ENCODE results near the gene PDGFRB. TPM values are rescaled to one million over a fixed set of nuclear protein-coding genes. Genes with fewer than 3 reads are reported as not detected.

The PDGFRB gene
- polyA plus RNA-seq, 4 donors: 0.45 to 31.6 (median 11.8) TPM

DNA sequence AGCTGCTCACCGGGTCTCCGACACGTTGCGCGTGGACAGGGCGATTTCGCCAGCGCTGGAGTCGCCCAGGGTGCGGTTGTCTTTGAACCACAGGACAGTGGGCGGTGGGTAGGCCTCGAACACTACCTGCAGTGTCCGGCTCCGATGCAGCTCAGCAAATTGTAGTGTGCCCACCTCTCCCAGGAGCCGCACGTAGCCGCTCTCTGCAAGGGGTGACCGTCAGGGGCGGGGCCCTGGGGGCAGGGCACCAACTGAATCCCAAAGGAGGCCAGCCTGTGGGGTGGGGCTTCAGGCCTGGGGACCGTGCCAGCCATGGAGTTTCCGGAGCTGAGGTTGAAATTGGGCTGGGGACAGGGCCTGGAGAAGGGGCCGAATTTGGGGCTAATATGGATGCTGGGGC lies 22.9 kb downstream of the PDGFRB start:
- Histone ChIP-seq H3K9me3 (ENCODE audit: control insufficient read depth in 2 of 2, insufficient read depth in 1 of 2, low read depth in 1 of 2, low read length in 1 of 2) (no peaks in the 10 kb centered on the region), H3K27ac (ENCODE audit: low read depth in 1 of 3, low read length in 2 of 3) (no peak overlapping the region), H3K36me3 (ENCODE audit: control insufficient read depth in 3 of 3, insufficient read depth in 2 of 3, low read depth in 1 of 3, low read length in 3 of 3) (peaks cover 0 to 48% (median 0%) of the 10 kb centered on the region in 3 donors), H3K4me3 (ENCODE audit: low read depth in 1 of 3, low read length in 3 of 3) (no peak overlapping the region), H3K4me1 (ENCODE audit: control insufficient read depth in 3 of 3, insufficient read depth in 2 of 3, low read depth in 1 of 3, low read length in 2 of 3) (peaks cover 0 to 16% (median 0%) of the 10 kb centered on the region in 3 donors), H3K27me3 (ENCODE audit: control insufficient read depth in 3 of 3, insufficient read depth in 3 of 3, low read length in 3 of 3) (no peaks in the 10 kb centered on the region)
- WGBS, 3 donors: 85 to 91% (median 90%) methylated on average over 22 of the region's 22 CpGs
- no peak for DNase-seq
- FAIRE-seq: no peak

DNA sequence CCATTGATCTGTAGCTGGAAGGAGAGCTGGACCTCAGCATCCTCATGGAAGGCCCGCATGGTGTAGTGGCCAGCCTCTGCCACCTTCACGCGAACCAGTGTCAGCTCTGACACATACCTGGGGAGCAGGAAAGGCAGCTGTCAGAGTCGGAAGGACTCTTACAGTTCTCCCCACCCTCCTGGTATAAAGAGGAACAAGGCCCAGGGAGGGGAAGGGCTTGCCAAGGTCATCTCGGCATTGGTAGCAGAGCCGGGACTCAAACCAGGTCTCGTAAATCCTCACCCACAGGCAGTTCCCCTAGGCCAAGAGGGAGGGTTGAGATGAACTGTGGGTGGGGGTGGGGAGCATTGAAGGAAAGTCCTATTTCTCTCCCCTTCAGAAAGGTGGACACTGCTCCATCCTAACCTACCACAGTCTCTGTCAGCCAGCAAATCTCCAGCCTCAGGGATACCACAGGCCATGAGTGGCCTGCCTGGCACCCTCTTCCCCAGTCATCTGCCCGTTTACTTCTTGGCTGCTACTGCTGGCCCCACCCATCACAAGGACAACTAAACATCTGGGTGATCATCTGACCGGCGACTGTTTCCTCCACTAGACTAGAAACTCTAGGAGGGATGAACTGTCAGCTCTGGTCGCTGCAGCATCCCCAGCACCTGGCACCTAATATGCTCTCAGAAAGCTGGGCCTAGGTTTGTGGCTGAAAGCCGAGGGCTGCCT lies 23.5 kb downstream of the PDGFRB start:
- 47 to 53% (median 50%) methylated on average over 12 of the region's 12 CpGs for WGBS, 3 donors
- FAIRE-seq (no peak), DNase-seq (no peak)
- Histone ChIP-seq H3K9me3 (ENCODE audit: control insufficient read depth in 2 of 2, insufficient read depth in 1 of 2, low read depth in 1 of 2, low read length in 1 of 2) (no peaks in the 10 kb centered on the region), H3K4me1 (ENCODE audit: control insufficient read depth in 3 of 3, insufficient read depth in 2 of 3, low read depth in 1 of 3, low read length in 2 of 3) (peaks cover 0 to 10% (median 0%) of the 10 kb centered on the region in 3 donors), H3K4me3 (ENCODE audit: low read depth in 1 of 3, low read length in 3 of 3) (no peak overlapping the region), H3K27ac (ENCODE audit: low read depth in 1 of 3, low read length in 2 of 3) (peak overlapping the region in 1 of 3 donors; percentile 15), H3K27me3 (ENCODE audit: control insufficient read depth in 3 of 3, insufficient read depth in 3 of 3, low read length in 3 of 3) (no peaks in the 10 kb centered on the region), H3K36me3 (ENCODE audit: control insufficient read depth in 3 of 3, insufficient read depth in 2 of 3, low read depth in 1 of 3, low read length in 3 of 3) (peaks cover 0 to 49% (median 0%) of the 10 kb centered on the region in 3 donors)

DNA sequence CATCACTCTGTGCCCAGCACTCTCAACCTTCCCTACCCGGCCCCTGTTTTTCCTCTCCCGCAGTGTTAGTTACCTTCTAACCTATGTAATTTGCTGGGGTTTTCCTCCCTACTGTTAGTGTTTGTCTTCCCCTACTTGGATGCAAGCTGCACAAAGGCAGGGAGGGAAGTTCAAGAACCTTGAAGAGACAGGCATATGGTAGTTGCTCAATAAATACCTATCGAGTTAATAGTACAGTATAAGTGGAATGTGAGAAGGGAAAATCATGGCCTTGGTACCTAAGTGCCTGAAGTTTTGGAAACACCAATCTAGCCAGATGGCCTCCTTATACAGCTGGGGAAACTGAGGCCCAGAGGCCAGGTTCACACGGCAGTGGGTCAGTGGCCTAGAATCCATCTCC lies 24.2 kb downstream of the PDGFRB start:
- 89 to 94% (median 92%) methylated on average over 4 of the region's 4 CpGs for WGBS, 3 donors
- no peak for FAIRE-seq

DNA sequence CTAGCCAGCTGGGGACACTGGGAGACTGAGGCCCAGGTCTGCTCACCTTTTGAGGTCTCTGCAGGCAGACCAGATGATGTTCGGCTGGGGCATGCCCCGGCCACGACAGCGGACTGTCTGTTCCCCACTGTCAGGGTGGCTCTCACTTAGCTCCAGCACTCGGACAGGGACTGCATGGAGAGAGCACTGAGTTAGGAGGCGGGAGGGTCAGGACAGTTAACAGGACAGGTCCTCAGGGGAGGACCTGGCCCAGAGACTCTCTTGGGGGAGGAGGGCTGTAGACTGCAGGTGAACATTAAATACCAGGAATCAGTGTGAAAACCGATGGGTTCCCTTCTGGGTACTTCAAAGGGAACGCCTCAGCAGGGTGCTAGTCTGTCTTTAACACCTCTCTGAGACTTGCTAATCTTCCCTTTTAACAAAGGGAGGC lies 25.1 kb downstream of the PDGFRB start:
- FAIRE-seq: no peak
- H3K27ac ChIP-seq (ENCODE audit: low read depth in 1 of 3, low read length in 2 of 3): no peak overlapping the region

More for the DNA sequence above, 24.2 kb downstream of the PDGFRB start:
- Histone ChIP-seq H3K27ac (ENCODE audit: low read depth in 1 of 3, low read length in 2 of 3) (no peak overlapping the region), H3K4me1 (ENCODE audit: control insufficient read depth in 3 of 3, insufficient read depth in 2 of 3, low read depth in 1 of 3, low read length in 2 of 3) (peaks cover 0 to 8% (median 0%) of the 10 kb centered on the region in 3 donors), H3K36me3 (ENCODE audit: control insufficient read depth in 3 of 3, insufficient read depth in 2 of 3, low read depth in 1 of 3, low read length in 3 of 3) (peaks cover 0 to 51% (median 0%) of the 10 kb centered on the region in 3 donors), H3K9me3 (ENCODE audit: control insufficient read depth in 2 of 2, insufficient read depth in 1 of 2, low read depth in 1 of 2, low read length in 1 of 2) (no peaks in the 10 kb centered on the region), H3K27me3 (ENCODE audit: control insufficient read depth in 3 of 3, insufficient read depth in 3 of 3, low read length in 3 of 3) (no peaks in the 10 kb centered on the region), H3K4me3 (ENCODE audit: low read depth in 1 of 3, low read length in 3 of 3) (no peak overlapping the region)
- no peak for DNase-seq

DNA sequence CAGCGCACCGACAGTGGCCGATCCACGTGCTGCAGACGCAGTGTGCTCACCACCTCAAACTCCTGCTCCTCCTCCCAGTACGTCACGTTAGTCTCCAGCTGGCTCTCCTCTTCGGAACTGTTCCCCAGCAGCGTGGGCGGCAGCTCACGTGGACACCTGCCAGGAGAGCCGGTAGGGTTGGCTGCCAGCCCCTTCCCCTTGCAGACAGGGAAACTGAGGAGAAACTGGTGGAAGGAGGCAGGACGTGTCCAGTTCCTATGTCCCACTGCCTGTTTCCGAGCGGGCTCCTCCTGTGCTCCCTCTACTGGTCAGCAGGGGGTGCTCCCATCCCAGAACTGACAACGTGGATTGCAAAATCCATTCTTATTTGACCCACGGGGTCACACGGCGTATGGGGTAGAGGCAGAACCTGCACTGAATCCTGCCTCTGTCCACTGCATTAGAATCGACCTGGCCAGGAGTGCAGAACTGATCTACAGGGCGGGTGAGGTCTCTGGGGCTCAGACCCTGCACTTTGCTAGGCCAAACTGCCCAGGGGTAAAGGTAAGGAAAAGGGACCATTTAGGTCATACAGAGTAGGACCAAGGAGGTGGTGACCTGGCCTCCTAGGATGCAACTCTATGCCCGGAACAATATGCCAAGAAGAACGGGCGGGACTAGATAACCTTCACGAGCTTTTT lies 25.7 kb downstream of the PDGFRB start:
- Histone ChIP-seq H3K4me1 (ENCODE audit: control insufficient read depth in 3 of 3, insufficient read depth in 2 of 3, low read depth in 1 of 3, low read length in 2 of 3) (peaks cover 0 to 8% (median 0%) of the 10 kb centered on the region in 3 donors), H3K9me3 (ENCODE audit: control insufficient read depth in 2 of 2, insufficient read depth in 1 of 2, low read depth in 1 of 2, low read length in 1 of 2) (no peaks in the 10 kb centered on the region), H3K27me3 (ENCODE audit: control insufficient read depth in 3 of 3, insufficient read depth in 3 of 3, low read length in 3 of 3) (no peaks in the 10 kb centered on the region), H3K27ac (ENCODE audit: low read depth in 1 of 3, low read length in 2 of 3) (no peak overlapping the region), H3K36me3 (ENCODE audit: control insufficient read depth in 3 of 3, insufficient read depth in 2 of 3, low read depth in 1 of 3, low read length in 3 of 3) (peaks cover 0 to 53% (median 0%) of the 10 kb centered on the region in 3 donors), H3K4me3 (ENCODE audit: low read depth in 1 of 3, low read length in 3 of 3) (peak overlapping the region in 1 of 3 donors; percentile 17)
- WGBS, 3 donors: 19 to 36% (median 31%) methylated on average over 25 of the region's 25 CpGs
- FAIRE-seq (no peak), DNase-seq (peak; percentile 77 to 79)

More for the DNA sequence above, 25.1 kb downstream of the PDGFRB start:
- H3K4me3 ChIP-seq (ENCODE audit: low read depth in 1 of 3, low read length in 3 of 3): no peak overlapping the region
- no peaks in the 10 kb centered on the region for H3K9me3 ChIP-seq (ENCODE audit: control insufficient read depth in 2 of 2, insufficient read depth in 1 of 2, low read depth in 1 of 2, low read length in 1 of 2)
- H3K36me3 ChIP-seq (ENCODE audit: control insufficient read depth in 3 of 3, insufficient read depth in 2 of 3, low read depth in 1 of 3, low read length in 3 of 3): peaks cover 0 to 49% (median 0%) of the 10 kb centered on the region in 3 donors
- H3K27me3 ChIP-seq (ENCODE audit: control insufficient read depth in 3 of 3, insufficient read depth in 3 of 3, low read length in 3 of 3): no peaks in the 10 kb centered on the region
- WGBS, 3 donors: 81 to 90% (median 88%) methylated on average over 8 of the region's 8 CpGs
- DNase-seq: no peak
- H3K4me1 ChIP-seq (ENCODE audit: control insufficient read depth in 3 of 3, insufficient read depth in 2 of 3, low read depth in 1 of 3, low read length in 2 of 3): peaks cover 0 to 8% (median 0%) of the 10 kb centered on the region in 3 donors

DNA sequence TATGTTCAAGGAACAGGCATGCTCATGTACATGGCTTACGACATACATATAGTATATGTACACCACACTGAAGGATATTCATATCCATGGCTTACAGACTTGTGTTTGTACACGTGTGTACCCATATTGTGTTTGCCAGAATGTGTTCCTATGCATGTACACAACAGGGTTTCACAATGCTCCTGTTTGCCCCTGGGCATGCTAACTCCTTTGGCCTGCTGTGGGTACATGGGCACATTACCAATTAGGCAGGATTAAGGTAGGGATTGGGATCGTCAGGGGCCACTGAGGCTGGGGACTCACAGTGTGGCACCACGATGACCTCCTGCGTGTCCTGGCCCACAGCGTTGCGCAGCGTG lies 26.2 kb downstream of the PDGFRB start:
- Histone ChIP-seq H3K27ac (ENCODE audit: low read depth in 1 of 3, low read length in 2 of 3) (no peak overlapping the region), H3K4me3 (ENCODE audit: low read depth in 1 of 3, low read length in 3 of 3) (no peak overlapping the region), H3K27me3 (ENCODE audit: control insufficient read depth in 3 of 3, insufficient read depth in 3 of 3, low read length in 3 of 3) (no peaks in the 10 kb centered on the region), H3K4me1 (ENCODE audit: control insufficient read depth in 3 of 3, insufficient read depth in 2 of 3, low read depth in 1 of 3, low read length in 2 of 3) (peaks cover 0 to 10% (median 0%) of the 10 kb centered on the region in 3 donors), H3K9me3 (ENCODE audit: control insufficient read depth in 2 of 2, insufficient read depth in 1 of 2, low read depth in 1 of 2, low read length in 1 of 2) (no peaks in the 10 kb centered on the region), H3K36me3 (ENCODE audit: control insufficient read depth in 3 of 3, insufficient read depth in 2 of 3, low read depth in 1 of 3, low read length in 3 of 3) (peaks cover 0 to 54% (median 0%) of the 10 kb centered on the region in 3 donors)
- DNase-seq (no peak), FAIRE-seq (no peak)
- WGBS, 3 donors: 42 to 82% (median 50%) methylated on average over 8 of the region's 8 CpGs

DNA sequence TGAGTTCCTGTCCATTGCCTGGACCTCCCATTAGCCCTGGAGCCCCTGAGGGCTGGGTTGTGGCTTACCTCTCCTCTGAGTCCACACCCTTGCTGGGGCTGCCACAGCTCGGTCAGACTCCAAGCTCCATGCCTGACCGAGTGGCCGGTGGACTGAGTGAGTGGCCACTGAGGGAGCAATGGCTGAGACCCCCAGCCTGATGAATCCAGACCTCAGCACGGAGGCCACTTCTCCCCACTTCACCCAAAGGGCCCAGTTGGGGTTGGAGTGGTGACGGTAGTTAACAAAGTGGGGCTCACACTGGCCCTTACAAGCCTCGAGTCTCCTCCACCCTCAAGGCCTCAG lies 28.8 kb downstream of the PDGFRB start:
- 80 to 91% (median 82%) methylated on average over 6 of the region's 6 CpGs for WGBS, 3 donors

DNA sequence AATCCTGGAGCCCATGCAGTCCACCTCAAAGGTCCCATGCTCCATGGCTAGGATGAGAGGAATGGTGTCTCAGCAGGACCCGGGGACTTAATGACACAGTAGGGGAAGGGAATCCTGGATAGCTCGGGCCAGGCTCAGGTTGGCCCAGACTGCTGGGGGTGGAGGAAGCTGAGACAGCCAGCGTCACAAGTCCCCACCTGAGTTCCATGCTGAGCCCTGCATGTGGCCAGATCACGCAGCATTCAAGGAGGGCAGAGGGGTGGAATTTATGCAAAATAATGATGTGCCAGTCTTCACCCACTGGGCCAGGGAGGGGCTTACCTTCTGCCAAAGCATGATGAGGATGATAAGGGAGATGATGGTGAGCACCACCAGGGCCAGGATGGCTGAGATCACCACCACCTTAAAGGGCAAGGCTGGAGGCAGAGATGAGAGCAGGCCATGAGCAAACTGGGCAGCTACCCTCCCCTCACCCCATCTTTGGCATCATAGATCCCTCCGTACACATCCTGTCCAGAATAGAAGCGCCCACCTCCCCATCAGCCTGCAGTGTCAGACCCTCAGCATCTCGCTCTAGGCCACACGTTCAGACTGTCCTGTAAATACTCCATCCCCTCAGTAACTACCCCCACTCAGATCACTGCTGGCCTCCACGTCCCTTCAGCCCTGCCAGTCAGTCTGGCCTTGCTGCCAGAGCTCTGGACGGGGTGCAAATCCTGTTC lies 29.3 kb downstream of the PDGFRB start:
- DNase-seq (no peak), FAIRE-seq (no peak)
- no peaks in the 10 kb centered on the region for H3K27me3 ChIP-seq (ENCODE audit: control insufficient read depth in 3 of 3, insufficient read depth in 3 of 3, low read length in 3 of 3)
- no peak overlapping the region for H3K27ac ChIP-seq (ENCODE audit: low read depth in 1 of 3, low read length in 2 of 3)
- H3K4me3 ChIP-seq (ENCODE audit: low read depth in 1 of 3, low read length in 3 of 3): no peak overlapping the region
- peaks cover 0 to 27% (median 0%) of the 10 kb centered on the region in 3 donors for H3K4me1 ChIP-seq (ENCODE audit: control insufficient read depth in 3 of 3, insufficient read depth in 2 of 3, low read depth in 1 of 3, low read length in 2 of 3)
- no peaks in the 10 kb centered on the region for H3K9me3 ChIP-seq (ENCODE audit: control insufficient read depth in 2 of 2, insufficient read depth in 1 of 2, low read depth in 1 of 2, low read length in 1 of 2)
- H3K36me3 ChIP-seq (ENCODE audit: control insufficient read depth in 3 of 3, insufficient read depth in 2 of 3, low read depth in 1 of 3, low read length in 3 of 3): peaks cover 0 to 50% (median 0%) of the 10 kb centered on the region in 3 donors
- 85 to 92% (median 92%) methylated on average over 10 of the region's 10 CpGs for WGBS, 3 donors

More for the DNA sequence above, 28.8 kb downstream of the PDGFRB start:
- Histone ChIP-seq H3K4me1 (ENCODE audit: control insufficient read depth in 3 of 3, insufficient read depth in 2 of 3, low read depth in 1 of 3, low read length in 2 of 3) (peaks cover 0 to 21% (median 0%) of the 10 kb centered on the region in 3 donors), H3K36me3 (ENCODE audit: control insufficient read depth in 3 of 3, insufficient read depth in 2 of 3, low read depth in 1 of 3, low read length in 3 of 3) (peaks cover 0 to 50% (median 0%) of the 10 kb centered on the region in 3 donors), H3K27ac (ENCODE audit: low read depth in 1 of 3, low read length in 2 of 3) (no peak overlapping the region), H3K9me3 (ENCODE audit: control insufficient read depth in 2 of 2, insufficient read depth in 1 of 2, low read depth in 1 of 2, low read length in 1 of 2) (no peaks in the 10 kb centered on the region), H3K27me3 (ENCODE audit: control insufficient read depth in 3 of 3, insufficient read depth in 3 of 3, low read length in 3 of 3) (no peaks in the 10 kb centered on the region), H3K4me3 (ENCODE audit: low read depth in 1 of 3, low read length in 3 of 3) (no peak overlapping the region)
- no peak for DNase-seq
- FAIRE-seq: no peak
